ENCODE measurements around the gene ZNF487. TPM values are rescaled to one million over a fixed set of nuclear protein-coding genes. Genes with fewer than 3 reads are reported as not detected.
A peak's percentile ranks its signal among the peaks of the same experiment; 100 is the strongest.
"Not testable (repeated sequence)": the region's sequence is repeated elsewhere in the genome, so short reads cannot be mapped to it uniquely, and the experiment has no call there.

The ZNF487 gene
- total and polyA plus RNA-seq, 2 experiments from 2014 or later: 8.1 to 8.9 TPM

GRCh38 chr10:43458227-43458626 lies 21.3 kb downstream of the ZNF487 start:
- Histone ChIP-seq H2AFZ (no peak overlapping the region), H3K4me3 (no peak overlapping the region), H3K79me2 (no peaks in the 10 kb centered on the region), H3K4me2 (no peak overlapping the region), H3K27ac (no peak overlapping the region), H3K4me1 (ENCODE audit: insufficient read depth) (peaks cover 7% of the 10 kb centered on the region), H3K27me3 (no peaks in the 10 kb centered on the region), H3K9me2 (replicated peaks; ENCODE audit: insufficient read depth) (no peaks in the 10 kb centered on the region), H4K20me1 (ENCODE audit: insufficient read depth, poor library complexity, severe bottlenecking) (no peaks in the 10 kb centered on the region), H3K36me3 (replicated peaks; ENCODE audit: insufficient read depth, low read depth) (no peaks in the 10 kb centered on the region), H3K9me3 (ENCODE audit: low read depth) (no peaks in the 10 kb centered on the region)
- DNase-seq (ENCODE audit: low spot score): no peak
- 50% methylated on average over 3 of the region's 3 CpGs for WGBS (ENCODE audit: low lambda C conversion rate, missing lambda C conversion rate)
- TF ChIP-seq CTCF (IDR thresholded peaks at IDR 0.05; ENCODE audit: poor library complexity) (no peak), EZH2phosphoT487 (IDR thresholded peaks at IDR 0.05; ENCODE audit: low read depth, severe bottlenecking, unreplicated experiment) (no peak), EZH2 (IDR thresholded peaks at IDR 0.05; ENCODE audit: borderline replicate concordance) (no peak)

GRCh38 chr10:43461950-43462349 lies 25.0 kb downstream of the ZNF487 start:
- Histone ChIP-seq H3K9me2 (replicated peaks; ENCODE audit: insufficient read depth) (no peaks in the 10 kb centered on the region), H3K9me3 (ENCODE audit: low read depth) (no peaks in the 10 kb centered on the region), H3K4me1 (ENCODE audit: insufficient read depth) (no peaks in the 10 kb centered on the region), H3K4me2 (no peak overlapping the region), H3K27me3 (no peaks in the 10 kb centered on the region), H3K79me2 (no peaks in the 10 kb centered on the region), H3K27ac (no peak overlapping the region), H4K20me1 (ENCODE audit: insufficient read depth, poor library complexity, severe bottlenecking) (no peaks in the 10 kb centered on the region), H3K36me3 (replicated peaks; ENCODE audit: insufficient read depth, low read depth) (no peaks in the 10 kb centered on the region), H2AFZ (no peak overlapping the region), H3K4me3 (no peak overlapping the region)
- peak; percentile 79 for TF ChIP-seq CTCF (IDR thresholded peaks at IDR 0.05; ENCODE audit: poor library complexity)
- no peak for TF ChIP-seq EZH2 (IDR thresholded peaks at IDR 0.05; ENCODE audit: borderline replicate concordance)
- TF ChIP-seq EZH2phosphoT487 (IDR thresholded peaks at IDR 0.05; ENCODE audit: low read depth, severe bottlenecking, unreplicated experiment): no peak
- 52% methylated on average over 5 of the region's 5 CpGs for WGBS (ENCODE audit: low lambda C conversion rate, missing lambda C conversion rate)
- peak; percentile 92 for DNase-seq (ENCODE audit: low spot score)

- not testable (repeated sequence) for H4K20me1 ChIP-seq (ENCODE audit: insufficient read depth, poor library complexity, severe bottlenecking)
Measured at GRCh38 chr10:43465086-43465735, 28.3 kb downstream of the ZNF487 start.

GRCh38 chr10:43465736-43466120 lies 28.8 kb downstream of the ZNF487 start:
- H3K4me1 ChIP-seq (ENCODE audit: insufficient read depth); H3K9me3 ChIP-seq (ENCODE audit: low read depth); H3K27me3 ChIP-seq; DNase-seq (ENCODE audit: low spot score); H3K79me2 ChIP-seq; H3K4me2 ChIP-seq; H3K9me2 ChIP-seq (replicated peaks; ENCODE audit: insufficient read depth); H2AFZ ChIP-seq; H4K20me1 ChIP-seq (ENCODE audit: insufficient read depth, poor library complexity, severe bottlenecking); H3K36me3 ChIP-seq (replicated peaks; ENCODE audit: insufficient read depth, low read depth); H3K27ac ChIP-seq; H3K4me3 ChIP-seq: not testable (repeated sequence)
- WGBS (ENCODE audit: low lambda C conversion rate, missing lambda C conversion rate): 99% methylated on average over 18 of the region's 24 CpGs

More at GRCh38 chr10:43465086-43465735, 28.3 kb downstream of the ZNF487 start:
- not testable (repeated sequence) for H3K79me2 ChIP-seq; H3K4me1 ChIP-seq (ENCODE audit: insufficient read depth); H2AFZ ChIP-seq; H3K36me3 ChIP-seq (replicated peaks; ENCODE audit: insufficient read depth, low read depth); H3K9me3 ChIP-seq (ENCODE audit: low read depth); H3K4me3 ChIP-seq; H3K27ac ChIP-seq; H3K9me2 ChIP-seq (replicated peaks; ENCODE audit: insufficient read depth); DNase-seq (ENCODE audit: low spot score); H3K27me3 ChIP-seq; H3K4me2 ChIP-seq
- WGBS (ENCODE audit: low lambda C conversion rate, missing lambda C conversion rate): 95% methylated on average over 10 of the region's 49 CpGs
